Measurements from ENCODE around the gene ST6GALNAC6. TPM values are rescaled to one million over a fixed set of nuclear protein-coding genes. Genes with fewer than 3 reads are reported as not detected.

Gene ST6GALNAC6
- total and polyA plus RNA-seq, 10 of the 15 experiments (the other 5 are each of a cell fraction or from before 2014, with no cell fraction given) = 0.40 to 27.0 (median 16.8) TPM

GRCh38 chr9:127869310-127870152 is 29.9 kb downstream of the ST6GALNAC6 start (continued):
- TF ChIP-seq ZBTB40 (IDR thresholded peaks at IDR 0.05; ENCODE audit: borderline replicate concordance) (no peak), SUPT20H (IDR thresholded peaks at IDR 0.05; ENCODE audit: borderline replicate concordance, control insufficient read depth, low read depth, low read length) (no peak), ZBTB11 (CRISPR knock-in tag; IDR thresholded peaks at IDR 0.05) (no peak), CREB1 (IDR thresholded peaks at IDR 0.05; ENCODE audit: low read depth) (no peak), CREM (IDR thresholded peaks at IDR 0.05; ENCODE audit: low read depth) (no peak), ATF7 (IDR thresholded peaks at IDR 0.05; ENCODE audit: low read depth) (no peak), MEF2B (IDR thresholded peaks at IDR 0.05; ENCODE audit: partially characterized antibody, poor library complexity, severe bottlenecking) (no peak), RAD21 (IDR thresholded peaks at IDR 0.05; ENCODE audit: insufficient read depth, low read depth, low read length) (peak; percentile 99), HDAC2 (IDR thresholded peaks at IDR 0.05) (no peak), RELB (IDR thresholded peaks at IDR 0.05; ENCODE audit: low read depth) (no peak), NR2C2 (IDR thresholded peaks at IDR 0.05; ENCODE audit: borderline replicate concordance, control insufficient read depth, insufficient read length, low read depth) (no peak), MYB (IDR thresholded peaks at IDR 0.05; ENCODE audit: borderline replicate concordance, low read depth, low read length) (no peak), SMARCA5 (IDR thresholded peaks at IDR 0.05) (peak; percentile 59; the same call in 1 of the 2 replicates), NBN (IDR thresholded peaks at IDR 0.05) (0 out of 2 replicates have a peak, but pooled peaks have one; percentile 25), TAF1 (IDR thresholded peaks at IDR 0.05; ENCODE audit: borderline replicate concordance, low read depth, low read length) (no peak), RFX5 (IDR thresholded peaks at IDR 0.05; ENCODE audit: low read depth, low read length) (no peak), RB1 (IDR thresholded peaks at IDR 0.05; ENCODE audit: borderline replicate concordance) (peak; percentile 40; the same call in 1 of the 2 replicates), CBX5 (IDR thresholded peaks at IDR 0.05; ENCODE audit: low read depth) (no peak), RELA (IDR thresholded peaks at IDR 0.05; ENCODE audit: borderline replicate concordance, partially characterized antibody) (peak; percentile 42), RAD51 (IDR thresholded peaks at IDR 0.05) (no peak), GATAD2B (conservative IDR thresholded peaks at IDR 0.05; ENCODE audit: low read depth) (no peak), STAT1 (conservative IDR thresholded peaks at IDR 0.05) (0 out of 2 replicates have a peak, but pooled peaks have one; percentile 80)

Measured in GM12878 (cell line).